NCI-H1436 (cell line): ENCODE data around the gene MYO7B.

ENCODE experiments used
- DNase-seq: peaks from one replicate; lab custom pipeline; 2025; lab: John Stamatoyannopoulos, UW

MYO7B gene

DNA sequence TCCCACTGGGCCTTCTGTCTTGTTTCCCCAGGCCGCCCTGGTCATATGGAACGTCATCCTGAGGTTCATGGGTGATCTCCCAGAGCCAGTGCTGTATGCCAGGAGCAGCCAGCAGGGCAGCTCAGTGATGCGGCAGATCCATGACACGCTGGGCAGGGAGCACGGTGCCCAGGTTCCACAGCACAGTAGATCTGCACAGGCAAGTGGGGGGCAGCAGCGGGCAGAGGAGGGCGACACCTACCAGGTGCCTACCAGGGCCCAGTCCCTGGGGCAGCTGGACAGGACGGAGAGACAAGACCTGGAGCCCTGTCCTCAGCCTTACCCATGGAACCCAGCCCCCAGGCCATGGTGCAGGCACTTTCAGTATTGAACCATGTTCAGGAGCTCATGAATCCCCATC, 74.3 kb downstream of the MYO7B start:
- no peak for DNase-seq

DNA sequence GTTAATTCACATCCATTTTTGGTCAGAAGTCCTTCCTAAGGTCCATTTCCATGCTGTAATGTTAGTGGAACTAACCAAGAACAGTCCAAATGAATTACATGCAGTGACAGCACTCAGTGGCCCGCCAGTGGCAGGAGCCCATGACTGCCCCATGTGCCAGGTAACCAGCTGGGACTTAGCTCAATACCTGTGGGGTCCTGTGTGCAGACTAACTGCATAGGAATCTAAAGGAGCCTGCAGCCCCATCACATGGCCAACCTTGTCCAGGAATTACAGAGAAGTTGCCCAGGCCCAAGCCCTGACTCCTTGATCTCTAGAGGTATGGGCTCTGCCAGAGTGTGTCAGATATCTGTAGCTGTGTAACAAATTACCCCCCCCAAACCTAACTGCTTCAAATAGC, 75.1 kb downstream of the MYO7B start:
- DNase-seq: no peak

DNA sequence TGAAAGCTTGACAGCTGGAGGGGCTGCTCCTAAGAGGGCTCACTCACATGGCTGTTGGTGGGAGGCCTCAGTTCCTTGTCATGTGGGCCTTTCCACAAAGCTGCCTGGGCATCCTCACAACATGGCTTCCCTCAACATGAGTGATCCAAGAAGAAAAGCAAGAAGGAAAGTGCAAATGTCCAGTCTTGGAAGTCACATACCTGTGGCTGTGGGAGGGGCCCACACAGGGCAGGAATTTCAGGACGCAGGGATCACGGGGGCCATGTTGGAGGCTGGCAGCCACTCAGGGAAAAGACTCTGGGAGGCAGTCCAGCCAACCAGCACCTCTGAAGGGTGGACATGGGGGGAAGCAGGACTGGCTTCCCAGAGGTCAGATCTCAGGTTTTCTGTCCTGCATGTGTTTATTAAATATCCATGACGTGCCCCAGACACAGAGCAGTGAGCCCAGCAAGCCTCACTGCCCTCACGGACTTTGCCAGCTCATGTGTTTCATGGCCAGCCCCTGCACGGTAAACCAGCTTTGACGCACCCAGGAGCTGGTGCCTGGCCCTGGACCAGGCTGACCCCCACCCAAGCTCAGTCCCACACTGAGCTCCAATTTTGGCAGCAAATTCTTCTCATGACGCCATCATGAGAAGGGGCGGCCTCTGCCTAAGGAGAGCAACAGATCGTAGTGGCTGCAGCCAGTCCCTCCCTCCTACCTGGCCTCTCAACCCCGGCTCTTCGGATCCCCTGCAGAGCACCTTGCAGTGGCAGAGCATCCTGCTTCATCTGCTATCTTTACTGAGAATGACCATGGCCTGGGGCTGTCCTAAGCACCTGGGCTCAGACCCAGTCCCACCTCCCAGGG, 75.8 kb downstream of the MYO7B start:
- DNase-seq: no peak

DNA sequence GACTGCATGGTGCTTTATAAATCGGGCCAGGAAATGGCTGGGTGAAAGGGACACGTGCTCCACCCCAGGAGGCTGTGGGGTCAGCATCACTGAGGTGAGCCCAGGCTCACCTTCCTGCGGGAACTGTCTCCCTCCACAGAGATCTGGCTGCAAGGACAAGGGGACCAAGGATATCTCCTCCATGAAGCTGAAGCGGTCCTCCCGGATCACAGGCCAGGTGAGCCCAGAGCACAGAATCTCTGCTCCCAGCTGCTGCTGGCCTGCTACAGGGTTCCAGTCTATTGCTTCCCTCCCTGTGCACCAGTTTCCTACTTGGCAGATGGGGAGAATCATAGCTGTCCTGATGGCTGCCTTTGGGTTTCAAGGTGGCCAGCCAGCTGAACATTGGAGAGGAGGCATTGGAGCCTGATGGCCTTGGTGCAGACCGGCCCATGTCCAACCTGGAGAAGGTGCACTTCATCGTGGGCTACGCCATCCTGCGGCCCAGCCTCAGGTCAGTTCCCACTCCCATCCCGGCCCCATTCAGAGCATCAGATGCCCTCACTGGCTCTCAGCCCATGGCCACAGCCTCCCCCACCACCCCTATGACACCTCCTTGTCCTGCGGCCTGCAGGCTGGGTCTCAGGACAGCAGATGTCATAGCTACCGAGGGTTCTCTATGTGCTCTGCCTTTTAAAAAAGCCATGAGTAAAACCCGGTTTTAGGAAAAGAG, 76.8 kb downstream of the MYO7B start:
- no peak for DNase-seq

DNA sequence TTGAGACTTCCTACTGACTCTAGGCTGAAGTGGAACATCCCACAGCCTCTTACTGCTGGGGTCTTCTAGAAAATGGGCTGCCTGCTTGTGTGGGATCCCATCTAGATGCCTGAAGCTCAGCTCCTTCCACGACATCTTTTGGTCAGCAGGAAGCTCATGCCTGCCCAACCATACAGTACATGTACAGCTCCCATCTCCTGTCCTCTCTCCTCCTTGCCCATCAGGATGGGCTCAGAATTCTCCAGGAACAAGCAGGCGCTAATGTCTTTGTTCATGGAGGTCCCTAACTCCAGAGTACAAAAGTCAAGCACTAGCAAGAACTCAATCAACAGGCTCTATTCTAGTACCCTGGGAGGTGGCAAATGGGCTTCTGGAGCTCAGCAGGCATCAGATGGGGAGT, 78.8 kb downstream of the MYO7B start:
- no peak for DNase-seq

DNA sequence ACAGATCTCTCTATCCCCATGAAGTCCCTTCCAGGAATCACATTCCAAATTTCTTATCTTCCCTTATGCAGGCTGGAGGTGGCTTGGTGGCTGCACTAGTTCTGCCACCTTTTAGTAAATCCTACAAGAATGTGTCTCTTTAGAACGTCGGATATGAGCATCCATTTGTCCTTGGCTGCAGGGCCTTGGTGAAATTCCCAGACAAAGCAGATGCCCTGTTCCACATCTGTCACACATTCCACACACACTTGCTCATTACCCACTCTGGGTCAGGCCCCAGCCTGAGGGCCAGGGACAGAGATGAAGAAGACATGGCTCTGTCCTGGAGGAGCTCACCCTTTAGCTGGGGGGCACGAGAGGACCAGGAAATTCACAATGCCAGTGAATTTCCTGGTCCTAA, 79.2 kb downstream of the MYO7B start:
- DNase-seq: no peak

DNA sequence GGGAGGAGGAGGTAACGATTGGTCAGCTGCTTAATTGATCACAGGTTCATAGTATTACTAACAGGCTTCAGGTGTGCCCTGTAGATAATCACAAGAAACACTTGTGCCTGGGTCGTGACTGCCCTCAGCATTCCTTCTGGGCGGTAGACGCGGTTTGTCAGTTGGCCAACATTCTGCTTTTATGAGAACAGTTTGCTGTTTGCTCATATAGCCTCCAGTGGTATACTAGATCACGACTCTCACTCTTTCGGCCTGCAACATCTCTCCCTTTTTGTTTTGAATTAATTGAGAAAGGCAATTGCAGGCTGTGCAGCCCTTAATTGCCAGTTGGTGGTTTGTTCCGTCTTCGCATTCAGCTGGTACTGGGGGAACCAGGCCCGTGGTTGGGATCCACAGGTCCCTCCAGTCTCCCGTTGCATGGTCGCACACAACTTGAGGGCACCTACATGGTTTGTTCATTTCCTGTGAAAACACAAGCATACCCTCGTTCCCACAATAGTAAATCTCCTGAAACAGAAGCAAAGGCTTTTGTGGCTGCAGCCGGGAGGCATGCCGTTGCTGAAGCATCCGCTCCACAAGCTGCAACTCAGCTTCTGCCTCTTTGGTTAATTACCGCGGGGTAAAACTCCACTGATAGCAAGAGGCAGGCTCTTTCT, 80.2 kb downstream of the MYO7B start:
- DNase-seq: no peak

DNA sequence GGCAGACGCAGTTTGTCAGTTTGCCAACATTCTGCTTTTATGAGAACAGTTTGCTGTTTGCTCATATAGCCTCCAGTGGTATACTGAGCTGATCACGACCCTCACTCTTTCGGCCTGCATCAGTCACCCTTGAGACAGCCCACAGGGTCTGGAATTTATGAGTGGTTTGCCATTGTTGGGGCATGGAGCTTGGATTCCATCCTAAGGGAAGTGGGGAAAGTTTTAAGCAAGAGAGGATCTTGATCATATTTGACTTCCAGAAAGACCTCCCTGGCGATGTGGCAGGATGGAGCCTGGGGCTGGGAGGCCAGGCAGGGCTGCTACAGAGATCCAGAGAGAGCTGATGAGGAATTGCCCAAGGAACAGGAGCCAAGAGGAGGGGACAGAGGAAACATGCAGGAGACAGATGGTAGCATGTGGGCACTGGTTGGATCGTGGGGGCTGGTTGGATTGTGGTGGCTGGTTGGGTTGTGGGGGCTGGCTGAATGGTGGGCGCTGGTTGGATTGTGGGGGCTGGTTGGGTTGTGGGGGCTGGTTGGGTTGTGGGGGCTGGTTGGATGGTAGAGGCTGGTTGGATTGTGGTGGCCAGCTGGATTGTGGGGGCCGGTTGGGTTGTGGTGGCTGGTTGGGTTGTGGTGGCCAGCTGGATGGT, 83.2 kb downstream of the MYO7B start:
- DNase-seq: no peak

DNA sequence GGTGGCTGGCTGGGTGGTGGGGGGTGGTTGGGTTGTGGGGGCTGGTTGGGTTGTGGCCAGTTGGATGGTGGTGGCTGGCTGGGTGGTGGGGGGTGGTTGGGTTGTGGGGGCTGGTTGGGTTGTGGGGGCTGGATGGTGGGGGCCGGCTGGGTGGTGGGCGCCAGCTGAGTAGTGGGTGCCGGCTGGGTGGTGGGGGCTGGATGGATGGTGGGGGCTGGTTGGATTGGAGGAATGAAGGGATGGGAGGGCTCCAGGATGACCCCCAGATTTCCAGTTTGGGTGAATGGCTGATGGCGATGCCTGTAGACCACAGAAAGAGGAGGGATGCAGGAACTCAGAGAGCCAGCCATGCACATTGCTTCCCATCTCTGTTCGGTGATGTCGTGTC, 83.7 kb downstream of the MYO7B start:
- DNase-seq: no peak

DNA sequence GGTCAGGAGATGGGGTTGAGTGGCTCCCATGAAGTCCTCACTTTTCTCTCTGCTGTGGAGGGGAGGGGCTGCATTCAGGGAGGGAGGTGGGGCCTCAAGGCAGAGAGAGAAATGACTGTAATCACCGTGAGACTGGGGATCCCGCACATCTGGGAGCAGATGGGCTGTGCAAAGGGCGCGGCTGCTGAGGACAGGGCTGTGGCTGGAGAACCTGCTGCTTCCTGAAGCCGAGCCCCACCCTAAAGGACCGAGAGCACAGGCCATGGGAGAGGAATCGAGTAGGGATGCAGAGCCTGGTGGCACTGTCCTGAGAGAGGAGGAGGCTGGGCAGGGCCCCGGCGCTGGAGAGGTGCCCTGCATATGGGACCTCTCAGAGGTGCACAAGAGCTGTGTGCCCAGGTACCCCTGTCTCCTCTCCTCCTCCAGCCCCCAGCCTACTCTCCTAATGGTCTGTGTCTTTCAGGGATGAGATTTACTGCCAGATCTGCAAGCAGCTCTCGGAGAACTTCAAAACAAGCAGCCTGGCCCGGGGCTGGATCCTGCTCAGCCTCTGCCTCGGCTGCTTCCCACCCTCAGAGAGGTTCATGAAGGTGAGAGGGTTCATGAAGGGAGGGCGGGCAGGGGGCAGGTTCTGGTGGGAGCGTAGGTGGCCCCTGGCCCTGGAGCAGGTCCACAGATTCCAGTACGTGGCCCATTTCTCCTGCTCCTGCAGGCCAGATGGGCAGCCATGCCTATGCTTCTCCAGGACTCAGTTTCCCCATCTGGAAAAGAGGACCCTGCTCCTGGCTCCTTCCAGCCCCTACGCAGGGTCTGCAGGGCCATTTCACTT, 84.6 kb downstream of the MYO7B start:
- no peak for DNase-seq

DNA sequence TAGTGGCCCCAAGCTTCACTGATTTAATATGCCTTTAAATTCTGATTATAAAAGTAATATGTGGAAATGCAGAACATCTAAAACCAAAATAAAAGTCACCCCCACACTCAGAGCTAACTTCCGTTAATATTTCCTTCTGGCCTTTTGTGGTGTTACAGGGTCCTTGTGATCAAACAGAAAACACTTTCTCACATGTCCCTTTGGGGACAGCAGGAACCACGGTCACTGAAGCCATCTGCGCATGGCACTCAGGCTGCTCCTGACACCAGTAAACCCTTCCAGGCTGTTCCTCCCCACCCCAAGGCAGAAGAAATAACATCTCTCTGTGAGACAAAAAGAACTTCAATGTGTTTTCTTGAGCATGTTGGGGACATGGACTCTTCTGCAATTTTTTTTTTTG, 85.4 kb downstream of the MYO7B start:
- DNase-seq: no peak

DNA sequence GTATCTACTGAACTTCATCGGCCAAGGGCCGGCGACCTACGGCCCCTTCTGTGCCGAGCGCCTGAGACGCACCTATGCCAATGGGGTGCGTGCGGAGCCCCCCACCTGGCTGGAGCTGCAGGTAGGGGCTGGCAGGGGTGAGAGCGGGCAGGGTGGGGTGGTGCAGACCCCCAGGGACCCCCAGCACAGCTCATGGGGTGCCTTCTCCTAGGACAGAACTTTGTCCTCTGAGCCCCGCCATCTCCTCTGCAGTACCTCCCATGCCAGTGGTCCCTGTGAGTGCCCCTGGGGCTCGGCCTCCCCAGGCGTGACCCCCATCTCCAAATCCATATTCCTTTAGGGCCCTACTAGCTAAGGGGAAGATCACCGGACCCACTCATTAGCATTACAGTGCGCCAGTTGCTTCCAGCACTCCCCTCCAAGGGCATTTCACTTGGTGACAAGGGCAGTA, 86.5 kb downstream of the MYO7B start:
- no peak for DNase-seq

DNA sequence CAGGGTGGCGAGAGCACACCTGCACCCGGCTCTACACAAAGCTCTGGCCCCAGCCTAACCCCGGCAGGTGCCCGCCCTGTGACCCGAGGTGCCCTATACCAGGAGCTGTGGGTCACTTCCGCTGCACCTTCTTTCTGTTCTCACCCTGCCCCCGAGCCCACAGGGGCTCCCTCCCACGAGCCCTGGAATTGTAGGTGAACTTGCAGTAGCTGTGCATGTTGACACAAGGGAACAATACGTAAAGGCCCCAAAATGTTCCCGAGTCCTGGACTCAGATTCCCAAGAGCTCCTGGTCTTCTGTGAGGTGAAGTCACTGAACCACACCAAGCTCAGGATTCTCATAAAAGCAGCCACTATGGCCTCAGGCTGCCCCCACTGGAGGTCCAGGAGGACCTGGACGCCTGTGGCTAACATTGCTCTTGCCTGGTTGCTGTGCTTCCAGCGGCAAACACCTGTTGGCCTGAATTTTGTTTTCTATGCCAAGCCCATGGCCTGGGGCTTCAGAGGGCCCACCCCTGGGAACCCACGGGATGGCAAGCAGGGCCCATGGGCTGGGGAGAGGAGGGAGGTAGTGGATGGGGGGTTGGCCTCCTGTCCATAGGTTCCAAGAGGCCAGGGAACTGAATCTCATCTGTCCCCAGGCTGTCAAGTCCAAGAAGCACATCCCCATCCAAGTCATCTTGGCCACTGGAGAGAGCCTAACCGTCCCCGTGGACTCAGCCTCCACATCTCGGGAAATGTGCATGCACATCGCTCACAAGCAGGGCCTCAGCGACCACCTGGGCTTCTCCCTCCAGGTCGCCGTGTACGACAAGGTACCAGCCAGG, 87.3 kb downstream of the MYO7B start:
- DNase-seq: no peak

DNA sequence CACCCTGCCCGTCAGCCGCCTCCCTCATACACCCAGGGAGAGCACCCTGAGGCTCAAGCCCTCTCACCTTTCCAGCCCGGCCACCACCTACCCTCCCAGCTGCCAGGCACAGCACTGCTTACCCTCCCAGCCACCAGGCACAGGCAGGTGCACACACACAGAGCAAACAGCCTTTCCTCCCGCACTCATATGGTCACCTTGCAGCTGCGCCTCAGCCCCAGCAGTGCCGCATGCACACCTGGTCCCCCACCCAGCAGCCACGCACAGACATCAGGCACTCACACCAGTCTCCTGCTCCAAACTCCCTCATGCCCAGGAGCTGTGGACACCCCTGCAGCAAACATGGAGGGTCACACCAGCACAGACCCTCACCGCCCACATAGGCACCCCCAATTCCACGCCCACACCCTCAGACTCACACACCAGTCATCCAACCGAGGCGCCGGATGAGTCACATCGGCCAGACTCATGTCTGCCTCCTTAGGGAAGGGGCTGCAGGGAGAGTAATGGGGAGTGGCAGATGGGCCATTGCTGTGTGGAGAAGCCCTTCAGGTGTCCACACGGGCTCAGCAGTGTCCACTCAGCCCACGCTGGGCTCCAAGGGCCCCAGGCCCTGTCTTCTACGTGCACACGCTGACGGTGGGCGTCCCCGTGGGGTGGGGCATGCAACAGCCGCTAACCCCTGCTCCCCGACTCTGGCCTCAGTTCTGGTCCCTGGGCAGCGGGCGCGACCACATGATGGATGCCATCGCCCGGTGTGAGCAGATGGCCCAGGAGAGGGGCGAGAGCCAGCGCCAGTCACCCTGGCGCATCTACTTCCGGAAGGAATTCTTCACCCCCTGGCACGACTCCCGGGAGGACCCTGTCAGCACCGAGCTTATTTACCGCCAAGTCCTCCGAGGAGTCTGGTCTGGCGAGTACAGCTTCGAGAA, 88.2 kb downstream of the MYO7B start:
- DNase-seq: no peak

DNA sequence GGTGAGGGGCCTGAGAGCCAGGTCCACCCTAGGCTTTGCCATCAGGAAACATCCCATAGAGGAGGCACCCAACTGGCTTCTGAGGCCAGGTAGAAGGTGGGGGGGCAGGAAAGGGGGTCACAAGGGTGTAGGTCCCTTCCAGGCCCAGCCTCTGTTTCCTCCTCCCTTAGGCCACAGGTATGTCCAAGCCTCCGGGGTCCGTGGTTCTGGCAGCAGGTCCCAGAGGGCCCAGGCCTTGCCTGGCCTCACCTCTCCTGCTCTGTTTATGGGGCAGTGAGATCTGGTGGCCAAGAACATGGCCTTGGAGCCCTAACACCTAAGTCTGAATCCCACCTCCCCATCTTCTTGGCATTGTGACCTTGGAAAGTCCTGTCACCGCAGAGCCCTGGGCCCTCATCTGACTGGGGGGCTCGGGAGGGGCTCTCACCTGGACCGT, 88.9 kb downstream of the MYO7B start:
- DNase-seq: no peak

DNA sequence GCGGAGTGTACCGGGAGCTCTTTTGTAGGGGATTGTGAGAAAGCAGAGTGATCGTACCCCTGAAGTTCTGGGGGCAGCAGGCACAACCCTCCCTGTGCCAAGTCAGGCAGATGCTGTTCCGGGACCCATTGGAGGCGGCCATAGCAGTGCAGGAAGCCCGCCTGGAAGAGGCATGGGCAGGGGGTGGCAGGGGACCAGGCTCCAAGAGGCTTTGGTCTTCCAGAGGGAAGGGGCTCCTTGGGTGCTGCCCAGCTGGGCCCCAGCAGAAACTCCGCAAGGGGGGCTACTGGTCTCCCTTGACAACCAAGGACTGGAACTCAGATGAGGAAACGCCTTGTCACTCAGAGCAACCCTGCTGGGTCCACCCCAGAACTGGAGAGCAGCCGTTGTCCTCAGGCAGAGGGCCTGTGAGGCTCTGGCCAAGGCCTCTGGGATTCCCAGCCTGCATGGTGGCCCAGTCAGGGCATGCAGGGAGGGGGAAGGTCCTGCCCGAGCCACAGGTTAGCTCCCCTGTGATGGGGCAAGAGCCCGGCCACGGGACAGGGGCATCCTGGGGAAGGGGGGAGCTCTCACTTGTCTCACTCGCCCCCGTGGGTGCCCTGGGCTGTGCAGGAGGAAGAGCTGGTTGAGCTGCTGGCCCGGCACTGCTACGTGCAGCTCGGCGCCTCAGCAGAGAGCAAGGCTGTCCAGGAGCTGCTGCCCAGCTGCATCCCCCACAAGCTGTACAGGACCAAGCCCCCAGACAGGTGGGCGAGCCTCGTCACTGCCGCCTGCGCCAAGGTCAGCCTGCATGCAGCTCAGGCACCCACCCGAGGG, 89.5 kb downstream of the MYO7B start:
- DNase-seq: no peak

DNA sequence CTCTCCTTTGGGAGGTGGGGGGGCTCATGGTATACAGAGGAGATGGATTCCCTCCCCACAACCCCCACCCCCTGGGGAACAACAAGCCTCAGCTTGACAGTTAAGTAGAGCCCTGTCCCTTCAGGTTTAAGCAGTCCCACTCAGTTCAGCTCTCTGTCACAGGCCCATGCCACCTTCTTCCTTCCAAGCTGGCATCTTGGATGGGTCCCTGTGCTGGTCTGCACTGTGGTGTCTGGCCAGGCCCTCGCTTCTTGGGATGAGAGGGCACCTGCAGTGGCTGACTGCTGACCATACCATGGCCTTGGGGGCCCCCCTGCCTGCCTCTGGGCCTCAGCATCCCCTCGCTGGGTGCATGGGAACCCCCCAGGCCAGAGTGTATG, 90.1 kb downstream of the MYO7B start:
- DNase-seq: no peak

DNA sequence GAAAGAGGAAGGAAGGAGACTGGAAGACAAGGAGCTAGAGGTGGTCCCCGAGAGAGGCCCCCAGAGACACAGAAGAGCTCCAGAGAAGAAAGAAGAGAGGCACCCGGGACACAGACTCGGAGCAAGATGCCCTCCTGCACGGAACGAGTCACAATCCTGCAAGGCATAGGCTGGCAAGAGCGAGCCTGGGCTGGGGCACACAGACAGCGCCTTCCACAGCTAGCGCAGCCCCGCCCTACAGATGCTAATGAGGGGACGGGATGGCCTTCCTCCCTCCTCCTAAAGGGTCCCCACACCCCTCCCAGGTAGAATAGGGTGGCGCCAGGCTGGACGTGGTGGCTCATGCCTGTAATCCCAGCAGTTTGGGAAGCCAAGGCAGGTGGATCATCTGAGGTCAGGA, 90.7 kb downstream of the MYO7B start:
- no peak for DNase-seq
